SKM-1 (cell line): Measurements from ENCODE around the gene PLEKHA8.
"Not testable (repeated sequence)": the region's sequence is repeated elsewhere in the genome, so short reads cannot be mapped to it uniquely, and the experiment has no call there.

ENCODE experiments used
- DNase-seq: peaks from one replicate; lab custom pipeline; 2025; ENCODE audit not compliant: unreplicated experiment; lab: John Stamatoyannopoulos, UW

Gene PLEKHA8

DNA sequence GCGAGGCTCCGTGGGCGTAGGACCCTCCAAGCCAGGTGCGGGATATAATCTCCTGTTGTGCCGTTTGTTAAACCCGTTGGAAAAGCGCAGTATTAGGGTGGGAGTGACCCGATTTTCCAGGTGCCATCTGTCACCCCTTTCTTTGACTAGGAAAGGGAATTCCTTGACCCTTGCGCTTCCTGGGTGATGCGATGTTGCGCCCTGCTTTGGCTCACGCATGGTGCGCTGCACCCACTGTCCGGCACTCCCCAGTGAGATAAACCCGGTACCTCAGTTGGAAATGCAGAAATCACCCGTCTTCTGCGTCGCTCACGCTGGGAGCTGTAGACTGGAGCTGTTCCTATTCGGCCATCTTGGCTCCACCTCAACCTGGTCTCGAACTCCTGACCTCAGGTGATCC, 70.4 kb downstream of the PLEKHA8 start:
- DNase-seq = not testable (repeated sequence)

- no peak for DNase-seq
These were observed 74.1 kb downstream of the PLEKHA8 start for GRCh38 chr7:30102281-30102680.

DNA sequence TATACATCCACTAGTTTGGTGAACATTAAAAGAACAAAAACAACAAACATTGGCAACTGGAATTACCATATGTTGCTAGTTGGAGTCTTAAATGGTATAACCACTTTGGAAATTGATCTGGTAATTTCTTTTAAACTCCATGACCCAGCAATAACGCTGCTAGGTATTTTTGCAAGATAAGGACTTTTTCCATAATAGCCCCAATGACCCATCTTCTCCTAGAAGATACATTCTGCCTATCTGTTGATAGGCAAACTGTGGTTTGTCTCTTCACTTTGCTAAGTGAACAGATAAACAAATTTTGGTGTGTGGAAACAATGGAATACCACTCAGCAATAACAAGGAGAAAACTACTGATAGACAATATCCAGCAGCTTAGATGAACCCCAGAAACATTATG, 75.9 kb downstream of the PLEKHA8 start:
- no peak for DNase-seq

DNA sequence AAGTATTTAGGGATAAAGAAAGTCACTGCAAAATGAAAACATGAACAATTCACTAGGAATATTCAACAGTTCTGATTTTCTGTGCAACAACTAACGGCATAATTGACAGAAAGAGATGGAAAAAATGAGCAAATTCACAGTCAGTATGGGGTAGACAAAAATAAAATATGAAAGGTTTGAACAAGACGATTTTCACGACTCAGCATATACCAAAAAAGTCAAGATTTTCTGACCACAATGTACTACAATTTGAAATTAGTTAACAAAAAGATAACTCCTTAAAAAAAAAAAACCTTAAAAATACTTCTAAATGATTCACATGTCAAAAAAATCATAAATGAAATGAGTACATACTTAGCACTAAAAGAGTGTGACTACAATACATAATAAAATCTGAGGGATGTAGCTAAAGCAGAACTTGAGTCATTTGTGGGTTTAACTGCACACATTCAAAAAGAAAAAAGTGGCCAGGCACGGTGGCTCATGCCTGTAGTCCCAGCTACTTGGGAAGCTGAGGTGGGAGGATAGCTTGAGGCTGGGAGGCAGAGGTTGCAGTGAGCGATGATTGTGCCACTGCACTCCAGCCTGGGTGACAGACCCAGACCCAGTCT, 84.0 kb downstream of the PLEKHA8 start:
- no peak for DNase-seq

DNA sequence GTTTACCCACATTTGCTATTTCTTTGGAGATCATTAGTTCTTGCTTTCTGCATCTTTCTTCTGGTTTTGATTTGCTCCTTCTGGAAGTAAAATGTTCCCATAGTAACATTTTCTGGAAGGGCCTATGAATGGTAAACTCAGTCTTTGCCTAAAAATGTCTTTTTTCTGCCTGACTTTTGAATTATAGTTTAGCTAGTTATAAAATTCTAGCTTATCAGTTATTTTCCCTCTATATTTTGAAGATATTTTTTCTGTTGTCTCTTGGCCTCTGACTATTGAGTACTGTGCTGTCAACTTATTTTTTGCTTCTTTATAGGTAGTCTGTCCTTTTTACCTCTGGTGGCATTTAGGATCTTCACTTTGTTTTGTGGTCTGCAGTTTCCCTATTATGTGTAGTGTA, 84.9 kb downstream of the PLEKHA8 start:
- DNase-seq = no peak

GRCh38 chr7:30114536-30115238, 86.5 kb downstream of the PLEKHA8 start:
- no peak for DNase-seq

- no peak for DNase-seq
These were observed 87.6 kb downstream of the PLEKHA8 start for GRCh38 chr7:30115709-30116297.

DNA sequence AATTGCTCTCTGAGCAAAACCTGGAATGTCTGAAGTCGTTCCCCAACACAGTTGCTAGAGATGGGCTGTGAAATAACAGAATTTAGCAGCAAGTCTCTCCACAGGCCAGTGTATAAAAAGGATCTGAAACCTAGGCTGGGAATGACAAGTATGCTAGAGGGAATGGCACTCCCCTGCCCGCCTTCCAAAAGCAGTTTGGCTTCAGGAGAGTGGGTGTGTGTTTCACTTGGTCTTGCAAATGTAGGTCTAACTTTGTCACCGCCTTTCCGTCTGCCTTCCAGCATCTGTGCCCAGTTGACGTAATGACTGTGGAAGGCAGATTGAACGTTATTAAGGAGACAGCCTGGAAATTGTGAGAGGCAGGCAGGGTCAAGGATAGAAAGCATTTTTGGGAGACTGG, 88.6 kb downstream of the PLEKHA8 start:
- DNase-seq = no peak

- DNase-seq = no peak
These were observed 89.7 kb downstream of the PLEKHA8 start for GRCh38 chr7:30117896-30118295.

GRCh38 chr7:30119890-30120577, 91.8 kb downstream of the PLEKHA8 start:
- no peak for DNase-seq

GRCh38 chr7:30133736-30134610, 105.8 kb downstream of the PLEKHA8 start:
- DNase-seq = no peak

DNA sequence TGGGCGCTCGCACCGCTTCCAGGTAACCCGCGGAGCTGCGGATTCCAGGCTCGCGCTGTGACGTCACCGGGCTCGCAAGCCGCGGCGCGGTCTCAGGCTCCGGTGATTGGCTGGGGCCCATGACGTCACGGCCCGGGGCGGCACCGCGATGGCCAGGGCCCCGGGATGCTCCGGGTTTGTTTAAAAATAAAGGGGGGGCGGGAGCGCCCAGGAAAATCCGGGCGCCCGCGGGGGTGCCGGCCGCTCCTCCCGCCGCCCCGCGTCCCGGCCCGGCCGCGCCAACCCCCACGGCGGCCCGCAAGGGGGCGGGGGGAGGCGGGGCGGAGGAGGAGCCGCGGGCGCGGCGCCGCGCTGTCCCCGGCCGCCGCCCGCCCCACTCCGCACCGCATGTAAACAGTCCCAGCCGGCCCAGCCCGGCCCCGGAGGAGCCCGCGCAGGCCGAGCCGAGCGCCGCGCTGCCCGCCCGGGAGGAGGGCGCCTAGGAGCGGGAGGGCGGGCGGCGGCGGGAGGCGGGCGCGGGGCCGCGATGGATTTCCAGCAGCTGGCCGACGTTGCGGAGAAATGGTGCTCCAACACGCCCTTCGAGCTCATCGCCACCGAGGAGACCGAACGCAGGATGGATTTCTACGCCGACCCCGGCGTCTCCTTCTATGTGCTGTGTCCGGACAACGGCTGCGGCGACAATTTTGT, 106.5 kb downstream of the PLEKHA8 start, which contains the start of gene MTURN:
TSS of gene MTURN (plus strand) at position 376 of the 690 bp plus-strand sequence. CDS start at position 527, 151 bp downstream.
- peak; percentile 57 for DNase-seq

- no peak for DNase-seq
These were observed 107.3 kb downstream of the PLEKHA8 start for GRCh38 chr7:30135301-30136116.

DNA sequence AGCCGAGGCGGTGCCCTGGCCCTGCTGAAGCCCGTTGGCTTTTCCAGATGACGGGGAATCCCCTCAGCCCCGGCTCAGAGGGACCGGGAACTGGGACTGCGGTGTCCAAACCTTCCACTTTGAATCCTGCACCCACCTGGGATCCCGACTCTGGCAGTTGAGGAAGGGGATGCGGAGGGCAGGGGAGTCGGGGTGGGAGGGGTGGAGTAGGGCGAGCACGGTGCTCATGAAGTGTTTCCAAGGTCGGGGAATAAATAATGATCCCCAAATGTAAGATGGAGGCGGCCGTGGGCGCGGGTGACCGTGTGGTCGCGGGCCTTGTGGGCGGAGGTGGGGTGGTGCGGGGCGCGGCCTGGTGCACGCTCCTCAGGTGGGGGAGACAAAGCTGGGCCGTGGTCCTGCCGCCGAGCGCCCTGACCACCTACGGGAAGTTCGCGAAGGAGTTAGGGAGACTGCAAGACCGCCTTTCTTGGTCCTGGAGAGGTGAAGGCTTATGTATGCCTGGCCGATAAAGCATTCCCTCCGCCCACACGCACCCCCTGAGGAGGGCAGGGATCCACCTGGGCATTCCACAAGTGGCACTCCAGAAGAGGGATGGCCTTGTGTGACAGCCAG, 108.0 kb downstream of the PLEKHA8 start:
- DNase-seq = no peak

- no peak for DNase-seq
These were observed 108.7 kb downstream of the PLEKHA8 start for GRCh38 chr7:30136743-30137485.

DNA sequence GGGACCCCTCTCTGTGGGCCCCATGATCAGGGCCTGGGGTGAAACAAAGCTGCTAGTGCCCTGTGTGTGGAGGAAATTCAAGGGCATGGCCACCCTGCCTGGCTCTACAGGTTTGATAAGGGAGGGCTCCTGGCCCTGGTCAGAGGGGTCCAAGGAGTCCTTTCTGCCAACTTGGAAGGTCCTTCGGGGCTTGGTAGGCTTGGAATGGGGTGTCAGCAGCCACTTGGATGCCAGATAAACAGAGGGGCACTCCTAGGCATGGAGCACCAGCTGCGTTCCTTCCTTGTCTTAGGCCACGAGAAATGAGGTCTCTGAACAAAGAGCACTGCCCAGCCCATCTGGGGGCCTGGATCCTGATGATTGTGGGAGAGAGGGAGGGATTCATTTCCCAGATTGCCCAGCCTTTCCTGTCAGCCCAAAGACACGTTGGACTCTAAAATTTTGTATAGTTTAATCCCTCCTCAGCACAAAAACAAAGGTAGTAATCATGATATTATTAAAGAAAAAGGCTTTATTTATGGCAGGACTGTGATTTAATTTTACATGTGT, 111.7 kb downstream of the PLEKHA8 start:
- DNase-seq = no peak

GRCh38 chr7:30140456-30140855, 112.2 kb downstream of the PLEKHA8 start:
- DNase-seq = no peak

DNA sequence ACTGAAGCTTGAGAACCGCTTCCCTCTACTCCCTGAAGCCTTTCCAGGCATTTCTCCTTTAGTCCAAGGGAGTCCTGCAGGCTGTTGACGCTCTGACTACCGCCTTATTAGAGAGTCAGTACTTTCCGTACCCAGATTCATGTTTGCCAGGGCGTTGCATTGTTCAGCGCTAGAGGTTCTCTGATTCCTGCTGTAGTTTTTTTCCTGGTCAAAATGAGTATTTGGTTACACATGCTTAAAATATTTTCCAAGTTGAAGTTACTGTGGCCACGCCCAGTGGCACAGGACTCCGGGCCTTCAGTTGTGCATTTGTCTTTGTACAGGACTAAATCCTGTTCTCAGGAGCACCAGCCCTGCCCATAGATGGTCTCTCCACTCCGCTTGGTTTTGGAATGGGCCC, 114.5 kb downstream of the PLEKHA8 start:
- no peak for DNase-seq
